Type B pancreatic cell (in vitro differentiated cells): ENCODE results near the gene HHATL. TPM values are rescaled to one million over a fixed set of nuclear protein-coding genes. Genes with fewer than 3 reads are reported as not detected.

Source experiments
- DNase-seq: peaks from one replicate; pipeline ENCODE4 v3.0.0; 2021; ENCODE audit warnings: mixed read lengths; ENCODE audit not compliant: unreplicated experiment; ENCODE audit errors: extremely low spot score
- H3K27ac Mint-ChIP-seq: 2 replicates; pipeline ENCODE4 v1.8.0; 2021; ENCODE audit warnings: mild to moderate bottlenecking, mixed read lengths
- H3K27me3 Mint-ChIP-seq: 2 replicates; pipeline ENCODE4 v1.8.0; 2021; ENCODE audit warnings: mixed read lengths
- H3K36me3 Mint-ChIP-seq: 2 replicates; pipeline ENCODE4 v1.8.0; 2021; ENCODE audit warnings: mixed read lengths
- H3K4me1 Mint-ChIP-seq: one replicate; pipeline ENCODE4 v1.8.0; 2021; ENCODE audit warnings: mixed read lengths; ENCODE audit not compliant: unreplicated experiment
- H3K4me3 Mint-ChIP-seq: 2 replicates; pipeline ENCODE4 v1.8.0; 2021; ENCODE audit warnings: mild to moderate bottlenecking, mixed read lengths
- H3K9me3 Mint-ChIP-seq: 2 replicates; pipeline ENCODE4 v1.8.0; 2021; ENCODE audit warnings: mixed read lengths
- CTCF ChIP-seq: fragments of 200-600 bp; sonication (generic); conservative IDR thresholded peaks from 2 replicates; pipeline ENCODE4 v1.5.0; 2021; ENCODE audit warnings: antibody characterized with exemption, mild to moderate bottlenecking
- total RNA-seq: library from RNA; stranded (reverse); gene quantifications from 2 replicates; pipeline ENCODE4 v1.2.1, GENCODE V29; 2021; ENCODE audit warnings: low replicate concordance

HHATL gene
- total RNA-seq, 1 donor from 2014 or later, result not detected

- no peak for TF ChIP-seq CTCF
- H3K4me1 Mint-ChIP-seq, result no peaks in the 10 kb centered on the region
- H3K9me3 Mint-ChIP-seq, result no peaks in the 10 kb centered on the region
- H3K27me3 Mint-ChIP-seq, result no peaks in the 10 kb centered on the region
- no peak overlapping the region for H3K27ac Mint-ChIP-seq
- DNase-seq, result no peak
- H3K4me3 Mint-ChIP-seq, result no peak overlapping the region
- no peaks in the 10 kb centered on the region for H3K36me3 Mint-ChIP-seq
Observed at GRCh38 chr3:42721690-42722089, 19.1 kb upstream of the HHATL start.

- H3K4me3 Mint-ChIP-seq, result no peak overlapping the region
- no peaks in the 10 kb centered on the region for H3K27me3 Mint-ChIP-seq
- H3K4me1 Mint-ChIP-seq, result no peaks in the 10 kb centered on the region
- H3K36me3 Mint-ChIP-seq, result no peaks in the 10 kb centered on the region
- TF ChIP-seq CTCF, result no peak
- no peak for DNase-seq
- no peaks in the 10 kb centered on the region for H3K9me3 Mint-ChIP-seq
- H3K27ac Mint-ChIP-seq, result no peak overlapping the region
Observed at GRCh38 chr3:42720126-42720525, 17.5 kb upstream of the HHATL start.

GRCh38 chr3:42719002-42719401 lies 16.4 kb upstream of the HHATL start:
- H3K27me3 Mint-ChIP-seq, result peaks cover 5% of the 10 kb centered on the region
- TF ChIP-seq CTCF, result no peak
- no peak for DNase-seq

GRCh38 chr3:42718338-42718737 lies 15.7 kb upstream of the HHATL start:
- Mint-ChIP-seq H3K27ac (no peak overlapping the region), H3K36me3 (no peaks in the 10 kb centered on the region), H3K4me1 (no peaks in the 10 kb centered on the region), H3K27me3 (peaks cover 7% of the 10 kb centered on the region), H3K9me3 (no peaks in the 10 kb centered on the region), H3K4me3 (no peak overlapping the region)
- TF ChIP-seq CTCF, result no peak
- no peak for DNase-seq

More at GRCh38 chr3:42719002-42719401, 16.4 kb upstream of the HHATL start:
- Mint-ChIP-seq H3K4me3 (no peak overlapping the region), H3K36me3 (no peaks in the 10 kb centered on the region), H3K27ac (no peak overlapping the region), H3K9me3 (no peaks in the 10 kb centered on the region), H3K4me1 (no peaks in the 10 kb centered on the region)

- Mint-ChIP-seq H3K36me3 (no peaks in the 10 kb centered on the region), H3K27ac (no peak overlapping the region), H3K27me3 (peaks cover 7% of the 10 kb centered on the region), H3K4me3 (no peak overlapping the region), H3K4me1 (no peaks in the 10 kb centered on the region), H3K9me3 (no peaks in the 10 kb centered on the region)
- DNase-seq, result no peak
- no peak for TF ChIP-seq CTCF
Observed at GRCh38 chr3:42717306-42717705, 14.7 kb upstream of the HHATL start.
